K562 (cell line): Measurements from ENCODE around the gene TACR2. TPM values are rescaled to one million over a fixed set of nuclear protein-coding genes. Genes with fewer than 3 reads are reported as not detected.

Experiments used
- ATAC-seq: fragments of 200-7000 bp; cut with Tn5 transposase; 3 replicates; pipeline ENCODE4 v1.9.1; 2020; ENCODE audit warnings: moderate library complexity
- BruUV-seq: library from RNA; stranded (reverse); fragments of 400-500 nt; replicated peaks from 2 replicates; lab custom pipeline; 2021; lab: Mats Ljungman, UMichigan
- CTCF ChIA-PET: fragments of 300-600 bp; formaldehyde crosslinking; extraction: SDS; loops from one replicate; lab custom pipeline; 2021; ENCODE audit warnings: low intra/inter-chr PET ratio; lab: Yijun Ruan, JAX
- POLR2A ChIA-PET: fragments of 300-600, 350-650 bp; sonication (Branson Sonifier 250); formaldehyde crosslinking; extraction: SDS; loops from one replicate; lab custom pipeline; 2021; ENCODE audit warnings: antibody characterized with exemption, inconsistent platforms; lab: Yijun Ruan, JAX
- DNase-seq, 4 experiments: peaks; one replicate each; pipeline versions ENCODE4 v3.0.0 to v3.0.0-alpha.2; 2011 to 2018; ENCODE audit warnings: low spot score in 3 of 4, mixed read lengths in 3 of 4; ENCODE audit errors: extremely low read depth in 1 of 4
- FAIRE-seq: peaks from 2 replicates; lab custom pipeline; 2011; peaks lifted over from hg19 to GRCh38; lab: Jason Lieb, UNC
- H2AFZ ChIP-seq: 2 replicates; pipeline ENCODE4 v1.6.0; 2011; ENCODE audit warnings: low read depth, low read length, control low read depth, inconsistent platforms
- H3K27ac ChIP-seq: fragments of 200-600 bp; 3 replicates; pipeline ENCODE4 v1.8.0; 2011; ENCODE audit warnings: low read depth, mild to moderate bottlenecking, control low read depth, inconsistent platforms, low read length, moderate library complexity, mixed read lengths; ENCODE audit errors: extremely low read depth
- H3K27me3 ChIP-seq, 2 experiments: fragments of 300-600 bp in 1 of 2; 2 replicates in 1 of 2; 3 replicates in 1 of 2; pipeline versions ENCODE4 v1.6.0 to v1.8.0; 2011; ENCODE audit warnings: inconsistent platforms in 2 of 2, low read length in 2 of 2, mild to moderate bottlenecking in 1 of 2, mixed read lengths in 1 of 2, moderate library complexity in 1 of 2; ENCODE audit not compliant: control insufficient read depth in 2 of 2, insufficient read depth in 2 of 2
- H3K36me3 ChIP-seq: fragments of 300-600 bp; 3 replicates; pipeline ENCODE4 v1.8.0; 2011; ENCODE audit warnings: mild to moderate bottlenecking, low read length, inconsistent platforms; ENCODE audit not compliant: control insufficient read depth, insufficient read depth
- H3K4me1 ChIP-seq, 2 experiments: fragments of 200-600 bp in 1 of 2; replicated peaks in 1 of 2; 2 replicates in 1 of 2; 3 replicates in 1 of 2; pipeline versions ENCODE4 v1.5.1 to v1.8.0; 2011; ENCODE audit warnings: inconsistent platforms in 2 of 2, low read length in 2 of 2, mild to moderate bottlenecking in 1 of 2, mixed read lengths in 1 of 2, moderate library complexity in 1 of 2; ENCODE audit not compliant: control insufficient read depth in 2 of 2, insufficient read depth in 2 of 2
- H3K4me2 ChIP-seq: 2 replicates; pipeline ENCODE4 v1.6.1; 2011; ENCODE audit warnings: low read length, control low read depth, inconsistent platforms, mixed read lengths; ENCODE audit not compliant: insufficient read depth
- H3K4me3 ChIP-seq: fragments of 200-600 bp; sonication (generic), shearing (Covaris generic); 2 replicates; pipeline ENCODE4 v1.5.1; 2016; ENCODE audit warnings: control low read depth, inconsistent platforms
- H3K79me2 ChIP-seq: fragments of 200-600 bp; 3 replicates; pipeline ENCODE4 v1.8.0; 2011; ENCODE audit warnings: low read length, inconsistent platforms; ENCODE audit not compliant: control insufficient read depth, insufficient read depth
- H3K9ac ChIP-seq, 2 experiments: 2 replicates each; pipeline versions ENCODE4 v1.6.0 to v1.6.1; 2011; ENCODE audit warnings: low read depth in 2 of 2, low read length in 2 of 2, control low read depth in 1 of 2, inconsistent platforms in 1 of 2, mild to moderate bottlenecking in 1 of 2, mixed read lengths in 1 of 2; ENCODE audit not compliant: insufficient read depth in 1 of 2
- H3K9me1 ChIP-seq: one replicate; pipeline ENCODE4 v1.6.0; 2011; ENCODE audit warnings: inconsistent platforms, mild to moderate bottlenecking, low read length, moderate library complexity; ENCODE audit not compliant: control insufficient read depth, insufficient read depth
- H3K9me3 ChIP-seq: replicated peaks from 2 replicates; pipeline ENCODE4 v1.5.1; 2011; ENCODE audit warnings: low read depth, low read length, inconsistent platforms; ENCODE audit not compliant: control insufficient read depth, insufficient read depth
- H4K20me1 ChIP-seq: replicated peaks from 2 replicates; pipeline ENCODE4 v1.6.1; 2011; ENCODE audit warnings: low read length, inconsistent platforms, mixed read lengths; ENCODE audit not compliant: control insufficient read depth, insufficient read depth
- WGBS: fragments of 100-300 bp; shearing (Covaris generic); methylation state at CpG from one replicate; pipeline ENCODE4 v1.1.6; 2016; ENCODE audit warnings: low coverage, mixed read lengths; ENCODE audit not compliant: insufficient coverage; ENCODE audit errors: missing lambda C conversion rate; 5-methylcytosine and 5-hydroxymethylcytosine counted together
- in situ Hi-C: fragments of 300-500 bp; cut with MboI; formaldehyde crosslinking; loops from 4 replicates; pipeline ENCODE4 v1.15.0; 2018; ENCODE audit warnings: inconsistent platforms, mixed read lengths
- intact Hi-C: fragments of 100-400 bp; cut with micrococcal nuclease; formaldehyde crosslinking; loops from 2 replicates; pipeline ENCODE4 v1.14.2; 2022
- polyA plus RNA-seq, 8 experiments: library from polyadenylated mRNA; depleted of rRNA in 4 of 8; stranded (reverse) in 5 of 8; unstranded in 3 of 8; fragments of >200 nt; fragmentation: Nextera tagmentation in 2 of 8; fragmentation: Illumina TruSeq in 1 of 8; extraction: Ambion mirVana in 2 of 8; extraction: Trizol in 1 of 8; gene quantifications; 2 replicates each; pipeline versions ENCODE4 v1.2.1 to v1.2.3, GENCODE V29; 2011 to 2014; ENCODE audit warnings: inconsistent platforms in 1 of 8, missing spikeins in 1 of 8
- total RNA-seq, 7 experiments: library from RNA; depleted of rRNA in 6 of 7; stranded (reverse); fragments of >200 nt in 6 of 7; fragmentation: Illumina TruSeq in 2 of 7; extraction: Trizol in 2 of 7; gene quantifications; 2 replicates each; pipeline versions ENCODE4 v1.2.1 to v1.2.3, GENCODE V29; 2011 to 2021; ENCODE audit warnings: low replicate concordance in 1 of 7
- TF ChIP-seq, protein P1 (sequence below): sonication (generic); formaldehyde crosslinking; IDR thresholded peaks from 2 replicates; pipeline ENCODE4 v1.8.0; 2022; ENCODE audit warnings: missing genetic modification reagents, mild to moderate bottlenecking, borderline replicate concordance
- TF ChIP-seq, protein P2 (sequence below), 2 experiments: fragments of 450-650 bp; formaldehyde crosslinking in 1 of 2; IDR thresholded peaks; 2 replicates each; pipeline versions ENCODE4 v1.4.0 to v1.6.1; 2014 to 2020; ENCODE audit warnings: mild to moderate bottlenecking in 2 of 2, borderline replicate concordance in 1 of 2, low read depth in 1 of 2

Gene TACR2
- total and polyA plus RNA-seq, 9 of the 15 experiments (the other 6 are each of a cell fraction or from before 2014, with no cell fraction given), result not detected

DNA sequence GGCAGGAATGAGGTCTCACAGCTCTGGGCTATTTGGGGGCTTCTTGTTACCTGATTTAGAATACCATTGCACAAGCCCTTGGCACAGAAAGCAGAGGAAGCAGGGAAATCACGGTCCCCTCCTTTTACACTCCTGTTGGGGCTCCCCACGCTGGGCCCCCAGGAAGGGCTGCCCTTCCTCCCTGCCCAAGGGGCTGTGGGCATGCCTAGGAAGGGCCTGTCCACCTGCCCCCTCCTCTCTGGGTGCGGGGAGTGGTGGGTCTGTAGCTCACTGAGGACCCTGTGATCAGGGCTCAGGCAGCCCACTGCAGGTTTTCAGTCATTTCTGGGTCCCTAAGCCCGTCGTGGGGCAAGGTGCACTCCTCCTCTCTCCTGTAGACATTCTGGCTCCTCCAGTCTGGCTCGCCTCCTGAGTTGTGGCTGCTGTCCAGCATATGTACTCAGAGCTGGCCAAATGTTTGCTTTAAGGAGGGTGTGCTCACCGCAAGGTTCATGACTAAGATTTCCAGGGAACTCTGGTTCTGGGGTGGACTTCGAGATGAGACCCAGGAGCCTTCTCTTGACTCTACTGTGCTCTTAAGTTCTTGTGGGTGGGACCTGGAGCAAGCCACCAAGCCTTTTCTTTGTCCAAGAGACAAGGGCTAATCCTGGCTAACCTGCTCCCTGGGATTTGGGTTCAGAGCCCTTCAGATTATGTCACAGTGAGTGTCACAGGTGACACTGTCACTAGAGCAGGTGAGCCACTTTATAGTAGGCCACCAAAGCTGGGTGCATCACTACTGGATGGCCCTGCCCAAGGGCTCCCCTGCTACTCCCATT, 56.0 kb downstream of the TACR2 start:
- DNase-seq (no peak), FAIRE-seq (no peak), ATAC-seq (peak; percentile 25; the same call in 2 of the 3 replicates)
- Histone ChIP-seq H3K9me3 (no peaks in the 10 kb centered on the region), H3K27ac (no peak overlapping the region), H3K4me3 (no peak overlapping the region), H3K9ac (peak overlapping the region in 1 of 2 experiments; percentile 43; a peak in 1 of 4 replicates), H2AFZ (no peak overlapping the region), H3K9me1 (no peaks in the 10 kb centered on the region), H4K20me1 (peaks cover 9% of the 10 kb centered on the region; the same call in 1 of the 2 replicates), H3K27me3 (no peaks in the 10 kb centered on the region), H3K4me2 (no peak overlapping the region), H3K4me1 (peaks cover 0 to 4% of the 10 kb centered on the region in 2 experiments; a peak in 2 of 5 replicates), H3K79me2 (peaks cover 78% of the 10 kb centered on the region), H3K36me3 (peaks cover 96% of the 10 kb centered on the region)
- CTCF ChIA-PET, result no interaction called here
- in situ Hi-C loops, result no loop called here
- intact Hi-C loops, result no loop called here
- 82% methylated on average over 8 of the region's 8 CpGs for WGBS
- no TSS peak for BruUV-seq
- POLR2A ChIA-PET, result interaction anchor here (1.1 to 1.2 kb wide), 2 partner anchors 25 to 46 kb away, joined by 3 to 4 read pairs; no protein-coding TSS in a partner anchor
- TF ChIP-seq, protein P1, sequence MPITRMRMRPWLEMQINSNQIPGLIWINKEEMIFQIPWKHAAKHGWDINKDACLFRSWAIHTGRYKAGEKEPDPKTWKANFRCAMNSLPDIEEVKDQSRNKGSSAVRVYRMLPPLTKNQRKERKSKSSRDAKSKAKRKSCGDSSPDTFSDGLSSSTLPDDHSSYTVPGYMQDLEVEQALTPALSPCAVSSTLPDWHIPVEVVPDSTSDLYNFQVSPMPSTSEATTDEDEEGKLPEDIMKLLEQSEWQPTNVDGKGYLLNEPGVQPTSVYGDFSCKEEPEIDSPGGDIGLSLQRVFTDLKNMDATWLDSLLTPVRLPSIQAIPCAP (CRISPR knock-in tag), result no peak
- TF ChIP-seq, protein P2, sequence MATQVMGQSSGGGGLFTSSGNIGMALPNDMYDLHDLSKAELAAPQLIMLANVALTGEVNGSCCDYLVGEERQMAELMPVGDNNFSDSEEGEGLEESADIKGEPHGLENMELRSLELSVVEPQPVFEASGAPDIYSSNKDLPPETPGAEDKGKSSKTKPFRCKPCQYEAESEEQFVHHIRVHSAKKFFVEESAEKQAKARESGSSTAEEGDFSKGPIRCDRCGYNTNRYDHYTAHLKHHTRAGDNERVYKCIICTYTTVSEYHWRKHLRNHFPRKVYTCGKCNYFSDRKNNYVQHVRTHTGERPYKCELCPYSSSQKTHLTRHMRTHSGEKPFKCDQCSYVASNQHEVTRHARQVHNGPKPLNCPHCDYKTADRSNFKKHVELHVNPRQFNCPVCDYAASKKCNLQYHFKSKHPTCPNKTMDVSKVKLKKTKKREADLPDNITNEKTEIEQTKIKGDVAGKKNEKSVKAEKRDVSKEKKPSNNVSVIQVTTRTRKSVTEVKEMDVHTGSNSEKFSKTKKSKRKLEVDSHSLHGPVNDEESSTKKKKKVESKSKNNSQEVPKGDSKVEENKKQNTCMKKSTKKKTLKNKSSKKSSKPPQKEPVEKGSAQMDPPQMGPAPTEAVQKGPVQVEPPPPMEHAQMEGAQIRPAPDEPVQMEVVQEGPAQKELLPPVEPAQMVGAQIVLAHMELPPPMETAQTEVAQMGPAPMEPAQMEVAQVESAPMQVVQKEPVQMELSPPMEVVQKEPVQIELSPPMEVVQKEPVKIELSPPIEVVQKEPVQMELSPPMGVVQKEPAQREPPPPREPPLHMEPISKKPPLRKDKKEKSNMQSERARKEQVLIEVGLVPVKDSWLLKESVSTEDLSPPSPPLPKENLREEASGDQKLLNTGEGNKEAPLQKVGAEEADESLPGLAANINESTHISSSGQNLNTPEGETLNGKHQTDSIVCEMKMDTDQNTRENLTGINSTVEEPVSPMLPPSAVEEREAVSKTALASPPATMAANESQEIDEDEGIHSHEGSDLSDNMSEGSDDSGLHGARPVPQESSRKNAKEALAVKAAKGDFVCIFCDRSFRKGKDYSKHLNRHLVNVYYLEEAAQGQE (IDR thresholded peaks at IDR 0.05; ENCODE audit: borderline replicate concordance), result peak; percentile 57
- TF ChIP-seq, protein P2 (CRISPR knock-in tag; IDR thresholded peaks at IDR 0.05; ENCODE audit: low read depth), result no peak
